ENCODE data around the gene SLC2A9.

GRCh38 chr4:10047967-10048366 lies 26.7 kb upstream of the SLC2A9 start:
- TF ChIP-seq CTCF (IDR thresholded peaks at IDR 0.05; ENCODE audit: poor library complexity): no peak
- TF ChIP-seq EZH2 (IDR thresholded peaks at IDR 0.05; ENCODE audit: borderline replicate concordance): no peak
- no peak for TF ChIP-seq EZH2phosphoT487 (IDR thresholded peaks at IDR 0.05; ENCODE audit: low read depth, severe bottlenecking, unreplicated experiment)

Data from hepatocyte (in vitro differentiated cells).